Measurements from ENCODE around the gene EMC9.

GRCh38 chr14:24159777-24160498 lies 18.5 kb upstream of the EMC9 start:
- TF ChIP-seq POLR2A (IDR thresholded peaks at IDR 0.05) (no peak), CTCF (IDR thresholded peaks at IDR 0.05) (no peak)
